HG02588 (cell line): ENCODE measurements around the gene HOXA10.

Experiments used
- ATAC-seq: cut with Tn5 transposase; IDR thresholded peaks from one replicate; pipeline ENCODE4 v1.9.1; 2021; ENCODE audit warnings: mild to moderate bottlenecking, moderate library complexity; ENCODE audit not compliant: unreplicated experiment

HOXA10 gene

DNA sequence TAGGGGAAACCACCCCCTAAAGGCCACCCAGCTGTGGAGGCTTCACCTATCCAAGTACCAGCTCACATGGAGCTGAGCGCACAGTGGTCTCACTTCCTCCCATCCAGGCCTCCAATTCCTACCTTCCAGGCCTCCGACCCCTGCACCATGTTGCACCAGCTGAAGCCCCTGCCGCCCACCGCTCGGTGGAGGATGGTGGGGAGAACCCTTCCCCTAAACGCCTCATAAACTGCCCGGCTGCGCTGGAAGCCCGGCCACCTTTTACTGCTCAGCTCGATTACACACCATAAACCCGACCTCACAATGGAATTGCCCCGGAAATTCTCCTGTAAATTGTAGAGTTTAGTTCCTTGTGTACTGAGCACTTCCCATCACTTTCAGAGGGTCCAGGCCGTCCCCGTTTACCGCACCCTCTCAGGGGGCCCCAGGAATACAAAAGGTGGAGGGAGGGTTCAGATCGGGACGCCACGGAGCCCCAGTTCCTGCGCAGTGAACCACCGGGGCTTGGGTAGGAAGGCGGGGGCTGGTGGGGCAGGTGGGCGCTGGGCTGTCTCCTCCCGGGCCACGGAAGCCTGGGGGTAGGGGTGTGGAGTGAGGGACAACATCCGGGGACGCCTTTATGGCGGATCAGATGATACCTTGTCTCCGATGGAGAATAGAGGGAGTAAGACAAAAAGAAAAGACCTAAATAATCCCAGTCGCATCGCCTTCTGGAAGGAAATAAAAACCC, 16.3 kb downstream of the HOXA10 start:
- ATAC-seq = no peak

- no peak for ATAC-seq
These were observed 17.0 kb downstream of the HOXA10 start for GRCh38 chr7:27156916-27157701.

DNA sequence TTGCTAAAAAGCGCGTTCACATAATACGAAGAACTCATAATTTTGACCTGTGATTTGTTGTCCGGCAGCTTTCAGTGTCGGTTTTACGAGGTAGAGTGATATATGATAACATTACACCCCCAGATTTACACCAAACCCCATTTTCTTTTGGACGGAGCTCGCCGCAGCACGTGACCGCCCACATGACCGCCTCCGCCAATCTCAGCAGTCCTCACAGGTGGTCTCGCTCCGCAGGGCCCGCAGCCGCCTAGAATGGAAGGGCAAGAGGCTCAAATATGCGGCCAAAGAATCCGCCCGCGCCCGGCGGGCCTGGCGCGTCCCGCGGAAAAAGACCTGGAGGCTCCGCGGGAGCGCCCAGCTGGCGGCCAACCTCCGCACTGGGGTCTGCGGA, 17.6 kb downstream of the HOXA10 start, which contains the start of gene HOXA7:
Gene HOXA7, minus strand, starts transcription at position 168 of the 391 bp plus-strand sequence. Its CDS starts 130 bp downstream, at position 38.
- ATAC-seq = no peak

DNA sequence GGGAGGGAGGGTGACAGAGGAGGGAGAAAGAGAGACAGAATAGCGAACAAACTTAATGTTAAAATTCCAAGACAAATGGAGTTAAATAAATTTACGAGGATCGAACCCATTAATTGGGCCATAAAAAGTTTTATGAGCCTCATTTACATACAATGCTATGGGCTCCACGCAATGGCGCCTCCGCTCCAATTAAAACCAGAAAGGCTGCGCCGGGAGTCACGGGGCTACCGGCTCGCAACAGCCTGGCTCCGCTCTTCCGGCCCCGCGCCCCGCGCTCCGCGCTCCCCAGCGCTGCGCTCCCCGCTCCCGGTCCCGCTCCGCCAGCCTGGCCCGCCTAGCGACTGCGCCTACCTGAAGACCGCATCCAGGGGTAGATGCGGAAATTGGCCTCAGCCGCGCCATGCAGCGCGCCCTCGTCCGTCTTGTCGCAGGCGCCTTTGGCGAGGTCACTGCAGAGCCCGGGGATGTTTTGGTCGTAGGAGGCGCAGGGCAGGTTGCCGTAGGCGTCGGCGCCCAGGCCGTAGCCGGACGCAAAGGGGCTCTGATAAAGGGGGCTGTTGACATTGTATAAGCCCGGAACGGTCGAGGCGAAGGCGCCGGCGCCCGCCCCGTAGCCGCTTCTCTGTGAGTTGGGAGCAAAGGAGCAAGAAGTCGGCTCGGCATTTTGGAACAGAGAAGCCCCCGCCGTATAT, 18.2 kb downstream of the HOXA10 start:
- no peak for ATAC-seq

GRCh38 chr7:27154901-27155815, 19.0 kb downstream of the HOXA10 start:
- ATAC-seq = no peak

- no peak for ATAC-seq
These were observed 19.8 kb downstream of the HOXA10 start for GRCh38 chr7:27154369-27154768.

DNA sequence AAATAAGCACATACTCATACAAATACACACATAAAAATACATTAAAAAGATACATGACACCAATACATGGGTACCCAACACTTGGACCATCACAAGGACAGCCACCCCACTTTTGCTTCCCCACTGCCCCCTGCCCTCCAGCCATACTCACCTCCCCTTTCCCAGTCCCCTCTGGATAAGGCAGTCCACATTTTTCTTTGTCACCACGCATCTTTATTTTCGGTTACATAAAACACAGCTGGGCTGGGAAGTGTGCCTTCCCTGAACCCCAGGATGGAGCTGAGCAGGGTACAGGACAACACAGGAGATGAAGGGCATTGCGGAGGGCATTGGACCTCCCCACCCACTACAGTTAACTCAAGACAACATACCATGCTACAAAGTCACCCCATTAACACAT, 20.6 kb downstream of the HOXA10 start:
- ATAC-seq = no peak

DNA sequence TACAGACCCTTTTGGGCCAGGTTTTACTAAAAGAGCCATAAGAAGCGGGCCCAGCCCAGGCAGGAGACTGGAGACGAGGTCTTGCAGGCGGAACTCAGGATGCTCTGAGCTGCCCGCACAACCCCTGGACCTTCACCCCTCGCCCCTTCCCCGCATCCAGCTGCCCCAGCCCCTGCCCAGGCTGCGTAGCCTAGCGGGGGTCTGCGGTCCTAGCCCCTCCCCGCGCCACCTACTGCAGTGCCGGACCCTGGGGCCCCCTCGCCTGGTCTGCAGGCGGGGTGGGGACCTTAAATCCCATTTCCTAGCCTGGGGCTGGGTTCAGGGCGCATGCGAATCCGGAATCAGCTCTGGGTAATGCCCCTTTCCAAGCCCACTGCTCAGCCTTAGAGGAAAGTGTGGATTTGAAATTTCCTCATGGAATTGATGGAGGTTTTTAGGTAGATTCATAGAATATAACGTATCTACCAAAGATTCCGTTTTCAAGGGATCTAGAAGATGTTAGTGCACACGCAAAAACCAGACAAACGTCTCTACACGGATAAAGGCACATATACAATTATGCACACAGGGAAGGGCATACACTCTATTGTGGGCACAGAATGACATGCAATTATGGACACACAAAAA, 21.2 kb downstream of the HOXA10 start:
- ATAC-seq = no peak

- ATAC-seq = no peak
These were observed 21.9 kb downstream of the HOXA10 start, which contains the start of gene HOXA3 for GRCh38 chr7:27151931-27152815. Gene HOXA3 (minus strand): TSS chr7:27152583. CDS start chr7:27110640, 41,943 bp downstream.

- ATAC-seq = no peak
These were observed 22.7 kb downstream of the HOXA10 start for GRCh38 chr7:27151341-27151930.

DNA sequence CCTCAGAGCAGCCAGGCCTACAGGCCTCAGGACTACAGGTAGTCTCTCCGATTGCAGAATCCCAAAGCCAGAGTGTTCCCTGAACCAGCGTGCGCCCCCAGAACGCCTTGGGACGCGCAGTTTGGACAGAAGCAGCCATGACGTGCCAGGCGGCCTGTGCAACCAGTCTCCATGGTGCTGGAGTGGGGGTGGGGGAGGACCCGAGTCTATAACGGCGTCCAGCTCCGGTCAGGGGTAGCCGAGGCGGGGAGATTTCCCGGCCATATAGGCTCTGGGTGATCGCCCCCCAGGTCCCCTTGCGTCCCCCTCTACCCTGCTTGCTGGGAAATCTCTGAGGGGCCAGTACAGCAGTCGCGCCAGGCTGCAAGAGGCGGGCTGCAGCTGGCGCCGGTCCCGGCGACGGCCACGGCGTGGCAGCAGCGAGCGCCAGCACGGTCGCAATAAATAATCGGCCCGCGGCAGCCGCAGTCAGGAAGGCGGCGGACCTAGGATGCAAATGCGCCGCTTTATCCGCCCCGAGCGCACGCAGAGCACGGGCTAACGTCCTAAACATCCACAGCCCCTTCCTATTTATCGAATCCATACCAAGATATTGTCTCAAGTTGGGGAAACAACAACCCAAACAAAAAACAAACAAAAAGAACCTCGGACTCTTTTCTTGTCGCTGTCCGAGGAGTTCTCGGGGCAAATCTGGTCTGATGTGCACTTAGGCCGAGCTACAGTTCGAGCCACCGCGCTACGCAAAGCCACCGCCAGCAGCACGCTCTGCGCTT, 23.4 kb downstream of the HOXA10 start:
- ATAC-seq = peak; percentile 72

GRCh38 chr7:27149842-27150567, 24.1 kb downstream of the HOXA10 start:
- no peak for ATAC-seq

GRCh38 chr7:27148756-27149641, 25.1 kb downstream of the HOXA10 start:
- ATAC-seq = no peak

GRCh38 chr7:27148031-27148755, 25.9 kb downstream of the HOXA10 start:
- ATAC-seq = no peak

GRCh38 chr7:27147199-27148030, 26.7 kb downstream of the HOXA10 start, which contains the start of gene HOXA6:
Gene HOXA6 (minus strand): TSS chr7:27147774. CDS start chr7:27147749, 25 bp downstream.
- no peak for ATAC-seq
